ENCODE results near the gene FBXL17. TPM values are rescaled to one million over a fixed set of nuclear protein-coding genes. Genes with fewer than 3 reads are reported as not detected.

Gene FBXL17
- total and polyA plus RNA-seq, 2 experiments from 2014 or later: 1.8 to 13.1 TPM

DNA sequence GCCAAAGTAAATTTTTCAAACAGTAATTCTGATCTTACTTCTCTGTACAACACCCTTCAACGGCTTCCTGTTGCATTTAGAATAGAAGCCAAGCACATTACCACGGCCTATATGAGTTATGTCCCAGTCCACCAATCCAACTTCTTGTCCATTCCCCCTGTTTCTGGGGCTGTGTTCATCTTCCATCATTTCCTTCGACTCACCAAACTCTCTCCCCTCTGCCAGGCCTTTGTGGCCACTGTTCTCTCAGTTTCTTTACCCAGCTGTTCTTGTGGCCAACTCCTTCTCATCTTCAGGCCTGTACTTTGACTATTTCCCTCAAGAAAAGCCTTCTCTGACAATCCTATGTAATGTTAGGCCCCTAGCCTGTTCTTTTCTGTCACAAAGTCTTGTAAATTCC lies 451.8 kb downstream of the FBXL17 start:
- no peaks in the 10 kb centered on the region for H3K4me1 ChIP-seq (ENCODE audit: insufficient read depth)
- no peaks in the 10 kb centered on the region for H3K27me3 ChIP-seq (replicated peaks; ENCODE audit: insufficient read depth)
- H3K79me2 ChIP-seq (ENCODE audit: insufficient read depth): no peaks in the 10 kb centered on the region
- H3K9me2 ChIP-seq (ENCODE audit: insufficient read depth): no peaks in the 10 kb centered on the region
- no peaks in the 10 kb centered on the region for H3K36me3 ChIP-seq (ENCODE audit: low read depth)
- WGBS, 2 experiments (ENCODE audit: low coverage in 1 of 2, low lambda C conversion rate in 2 of 2, missing lambda C conversion rate in 2 of 2): 88 to 94% methylated on average over 3 of the region's 3 CpGs
- no peak overlapping the region for H3K27ac ChIP-seq
- H3K9ac ChIP-seq: no peak overlapping the region
- H4K20me1 ChIP-seq (ENCODE audit: insufficient read depth): no peaks in the 10 kb centered on the region
- H3K9me3 ChIP-seq (ENCODE audit: low read depth): no peaks in the 10 kb centered on the region
- H3K4me2 ChIP-seq (ENCODE audit: unreplicated experiment): no peak overlapping the region
- DNase-seq: no peak
- H2AFZ ChIP-seq: no peak overlapping the region
- in situ Hi-C loops (cut with MboI): no loop called here
- no peak for TF ChIP-seq EZH2phosphoT487 (IDR thresholded peaks at IDR 0.05; ENCODE audit: insufficient read depth, low read depth)
- TF ChIP-seq EZH2 (IDR thresholded peaks at IDR 0.05; ENCODE audit: insufficient read depth, poor library complexity, severe bottlenecking): no peak
- H3F3A ChIP-seq (ENCODE audit: insufficient read depth): no peaks in the 10 kb centered on the region
- H3K4me3 ChIP-seq: no peak overlapping the region

DNA sequence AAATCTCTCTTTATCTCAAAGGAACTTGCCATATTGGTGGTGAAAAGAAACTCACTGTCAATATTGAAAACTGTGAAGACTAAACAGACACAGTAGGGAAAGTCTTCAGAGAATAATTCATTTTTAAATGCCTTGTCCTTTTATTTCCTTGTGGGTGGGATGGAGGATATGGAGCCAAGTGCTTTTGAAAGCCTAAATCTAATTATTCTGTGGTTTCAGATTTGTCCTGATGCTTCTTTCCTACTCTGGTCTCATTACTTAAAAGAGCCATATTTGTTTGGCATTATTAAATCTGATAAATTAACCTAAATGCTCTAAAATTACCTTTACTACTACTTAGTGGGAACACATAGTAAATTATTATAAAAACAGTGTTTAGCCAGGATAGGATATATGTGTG lies 452.8 kb downstream of the FBXL17 start:
- H3K27me3 ChIP-seq (replicated peaks; ENCODE audit: insufficient read depth): no peaks in the 10 kb centered on the region
- H3K27ac ChIP-seq: no peak overlapping the region
- no peak for DNase-seq
- no peak overlapping the region for H3K4me3 ChIP-seq
- in situ Hi-C loops (cut with MboI): no loop called here
- no peak for TF ChIP-seq EZH2phosphoT487 (IDR thresholded peaks at IDR 0.05; ENCODE audit: insufficient read depth, low read depth)
- TF ChIP-seq EZH2 (IDR thresholded peaks at IDR 0.05; ENCODE audit: insufficient read depth, poor library complexity, severe bottlenecking): no peak
- no peak overlapping the region for H2AFZ ChIP-seq
- H3K36me3 ChIP-seq (ENCODE audit: low read depth): no peaks in the 10 kb centered on the region
- no peak overlapping the region for H3K4me2 ChIP-seq (ENCODE audit: unreplicated experiment)
- H3K9ac ChIP-seq: no peak overlapping the region
- H4K20me1 ChIP-seq (ENCODE audit: insufficient read depth): no peaks in the 10 kb centered on the region
- no peaks in the 10 kb centered on the region for H3K9me2 ChIP-seq (ENCODE audit: insufficient read depth)
- no peaks in the 10 kb centered on the region for H3K4me1 ChIP-seq (ENCODE audit: insufficient read depth)
- no peaks in the 10 kb centered on the region for H3K79me2 ChIP-seq (ENCODE audit: insufficient read depth)
- H3K9me3 ChIP-seq (ENCODE audit: low read depth): no peaks in the 10 kb centered on the region
- H3F3A ChIP-seq (ENCODE audit: insufficient read depth): no peaks in the 10 kb centered on the region

DNA sequence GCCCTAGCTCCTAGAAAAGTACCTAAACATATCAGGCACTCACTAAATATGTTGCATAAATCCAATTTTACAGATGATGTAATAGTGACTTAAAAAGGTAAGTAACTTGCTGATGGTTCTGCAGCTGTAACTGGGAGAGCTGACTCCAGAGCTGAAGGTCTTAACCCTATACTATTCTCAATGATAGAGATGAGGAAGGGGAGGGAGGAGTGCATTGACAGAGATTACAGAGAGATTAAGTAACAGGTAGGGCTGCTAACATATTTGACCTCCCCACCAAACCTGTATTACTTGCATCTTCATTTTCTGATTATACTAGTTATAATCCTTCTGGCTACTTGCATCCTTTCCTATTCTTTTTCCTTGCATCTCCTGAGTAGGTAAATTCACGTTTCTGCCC lies 455.8 kb downstream of the FBXL17 start:
- H3K79me2 ChIP-seq (ENCODE audit: insufficient read depth): no peaks in the 10 kb centered on the region
- no peaks in the 10 kb centered on the region for H3K36me3 ChIP-seq (ENCODE audit: low read depth)
- H3F3A ChIP-seq (ENCODE audit: insufficient read depth): no peaks in the 10 kb centered on the region
- in situ Hi-C loops (cut with MboI): no loop called here
- no peaks in the 10 kb centered on the region for H3K27me3 ChIP-seq (replicated peaks; ENCODE audit: insufficient read depth)
- no peaks in the 10 kb centered on the region for H3K9me2 ChIP-seq (ENCODE audit: insufficient read depth)
- H3K9ac ChIP-seq: no peak overlapping the region
- TF ChIP-seq EZH2 (IDR thresholded peaks at IDR 0.05; ENCODE audit: insufficient read depth, poor library complexity, severe bottlenecking) (no peak), EZH2phosphoT487 (IDR thresholded peaks at IDR 0.05; ENCODE audit: insufficient read depth, low read depth) (no peak)
- no peaks in the 10 kb centered on the region for H3K4me1 ChIP-seq (ENCODE audit: insufficient read depth)
- H2AFZ ChIP-seq: no peak overlapping the region
- H3K9me3 ChIP-seq (ENCODE audit: low read depth): no peaks in the 10 kb centered on the region
- H3K27ac ChIP-seq: no peak overlapping the region
- H3K4me2 ChIP-seq (ENCODE audit: unreplicated experiment): no peak overlapping the region
- WGBS, 2 experiments (ENCODE audit: low coverage in 1 of 2, low lambda C conversion rate in 2 of 2, missing lambda C conversion rate in 2 of 2): 74 to 88% methylated on average over 1 of the region's 1 CpG
- no peak overlapping the region for H3K4me3 ChIP-seq
- H4K20me1 ChIP-seq (ENCODE audit: insufficient read depth): no peaks in the 10 kb centered on the region
- no peak for DNase-seq

DNA sequence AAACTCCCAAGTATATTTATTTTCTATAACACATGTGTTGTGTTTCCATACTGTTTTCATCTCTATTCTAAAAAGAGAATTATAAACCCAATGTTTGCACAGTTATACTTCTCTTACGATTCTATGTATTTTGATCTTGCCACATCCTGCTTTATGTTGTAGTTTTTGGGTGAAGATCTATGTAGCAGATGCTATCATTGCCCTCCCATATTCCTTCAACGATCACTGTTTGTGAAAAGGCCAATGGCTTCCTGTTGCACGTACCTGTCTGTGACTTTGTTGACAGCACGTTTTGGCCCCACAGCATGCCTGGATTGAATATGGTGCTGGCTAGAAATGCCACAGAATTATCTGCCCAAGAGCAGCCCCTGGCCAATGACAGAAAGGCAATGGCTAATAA lies 456.7 kb downstream of the FBXL17 start:
- in situ Hi-C loops (cut with MboI): no loop called here
- H3K36me3 ChIP-seq (ENCODE audit: low read depth): no peaks in the 10 kb centered on the region
- H3K9me2 ChIP-seq (ENCODE audit: insufficient read depth): no peaks in the 10 kb centered on the region
- no peaks in the 10 kb centered on the region for H3K27me3 ChIP-seq (replicated peaks; ENCODE audit: insufficient read depth)
- no peak for DNase-seq
- H3K4me2 ChIP-seq (ENCODE audit: unreplicated experiment): no peak overlapping the region
- H3K79me2 ChIP-seq (ENCODE audit: insufficient read depth): no peaks in the 10 kb centered on the region
- H3K4me3 ChIP-seq: no peak overlapping the region
- no peak overlapping the region for H2AFZ ChIP-seq
- H3K9ac ChIP-seq: no peak overlapping the region
- H3F3A ChIP-seq (ENCODE audit: insufficient read depth): no peaks in the 10 kb centered on the region
- TF ChIP-seq EZH2 (IDR thresholded peaks at IDR 0.05; ENCODE audit: insufficient read depth, poor library complexity, severe bottlenecking): no peak
- no peak for TF ChIP-seq EZH2phosphoT487 (IDR thresholded peaks at IDR 0.05; ENCODE audit: insufficient read depth, low read depth)
- no peaks in the 10 kb centered on the region for H3K4me1 ChIP-seq (ENCODE audit: insufficient read depth)
- no peak overlapping the region for H3K27ac ChIP-seq
- 43 to 50% methylated on average over 4 of the region's 4 CpGs for WGBS, 2 experiments (ENCODE audit: low coverage in 1 of 2, low lambda C conversion rate in 2 of 2, missing lambda C conversion rate in 2 of 2)
- no peaks in the 10 kb centered on the region for H3K9me3 ChIP-seq (ENCODE audit: low read depth)
- no peaks in the 10 kb centered on the region for H4K20me1 ChIP-seq (ENCODE audit: insufficient read depth)

DNA sequence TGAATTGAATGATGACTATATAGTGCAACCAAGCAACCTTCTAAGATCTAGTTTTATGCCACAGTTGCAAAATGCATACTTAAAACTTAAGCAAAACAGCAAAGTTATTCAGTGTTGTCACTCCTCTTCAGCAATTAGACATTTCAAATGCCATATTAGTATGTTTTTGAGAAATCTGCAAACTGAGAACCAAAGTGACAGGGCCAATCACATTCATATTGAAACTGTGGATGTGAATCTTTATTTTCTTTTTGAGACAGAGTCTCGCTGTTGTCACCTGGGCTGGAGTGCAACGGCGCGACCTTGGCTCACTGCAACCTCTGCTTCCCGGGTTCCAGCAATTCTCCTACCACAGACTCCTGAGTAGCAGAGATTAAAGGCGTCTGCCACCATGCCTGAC lies 461.9 kb downstream of the FBXL17 start:
- no peak for TF ChIP-seq EZH2phosphoT487 (IDR thresholded peaks at IDR 0.05; ENCODE audit: insufficient read depth, low read depth)
- no peak for TF ChIP-seq EZH2 (IDR thresholded peaks at IDR 0.05; ENCODE audit: insufficient read depth, poor library complexity, severe bottlenecking)
- H3K4me2 ChIP-seq (ENCODE audit: unreplicated experiment): no peak overlapping the region
- in situ Hi-C loops (cut with MboI): no loop called here
- H4K20me1 ChIP-seq (ENCODE audit: insufficient read depth): no peaks in the 10 kb centered on the region
- no peak overlapping the region for H2AFZ ChIP-seq
- 76 to 77% methylated on average over 6 of the region's 6 CpGs for WGBS, 2 experiments (ENCODE audit: low coverage in 1 of 2, low lambda C conversion rate in 2 of 2, missing lambda C conversion rate in 2 of 2)
- H3F3A ChIP-seq (ENCODE audit: insufficient read depth): peaks cover 6% of the 10 kb centered on the region; the same call in 1 of the 2 replicates
- no peaks in the 10 kb centered on the region for H3K9me3 ChIP-seq (ENCODE audit: low read depth)
- H3K4me1 ChIP-seq (ENCODE audit: insufficient read depth): peaks cover 14% of the 10 kb centered on the region
- DNase-seq: no peak
- no peak overlapping the region for H3K4me3 ChIP-seq
- no peak overlapping the region for H3K27ac ChIP-seq
- no peak overlapping the region for H3K9ac ChIP-seq
- H3K36me3 ChIP-seq (ENCODE audit: low read depth): no peaks in the 10 kb centered on the region
- H3K79me2 ChIP-seq (ENCODE audit: insufficient read depth): no peaks in the 10 kb centered on the region
- H3K27me3 ChIP-seq (replicated peaks; ENCODE audit: insufficient read depth): no peaks in the 10 kb centered on the region
- no peaks in the 10 kb centered on the region for H3K9me2 ChIP-seq (ENCODE audit: insufficient read depth)

Measured in GM23248 (cell line).